NCI-H1417 (cell line): ENCODE measurements around the gene OBSL1.

Experiments used
- DNase-seq, 3 experiments: peaks; one replicate each; lab custom pipeline; 2025; lab: John Stamatoyannopoulos, UW

Gene OBSL1

DNA sequence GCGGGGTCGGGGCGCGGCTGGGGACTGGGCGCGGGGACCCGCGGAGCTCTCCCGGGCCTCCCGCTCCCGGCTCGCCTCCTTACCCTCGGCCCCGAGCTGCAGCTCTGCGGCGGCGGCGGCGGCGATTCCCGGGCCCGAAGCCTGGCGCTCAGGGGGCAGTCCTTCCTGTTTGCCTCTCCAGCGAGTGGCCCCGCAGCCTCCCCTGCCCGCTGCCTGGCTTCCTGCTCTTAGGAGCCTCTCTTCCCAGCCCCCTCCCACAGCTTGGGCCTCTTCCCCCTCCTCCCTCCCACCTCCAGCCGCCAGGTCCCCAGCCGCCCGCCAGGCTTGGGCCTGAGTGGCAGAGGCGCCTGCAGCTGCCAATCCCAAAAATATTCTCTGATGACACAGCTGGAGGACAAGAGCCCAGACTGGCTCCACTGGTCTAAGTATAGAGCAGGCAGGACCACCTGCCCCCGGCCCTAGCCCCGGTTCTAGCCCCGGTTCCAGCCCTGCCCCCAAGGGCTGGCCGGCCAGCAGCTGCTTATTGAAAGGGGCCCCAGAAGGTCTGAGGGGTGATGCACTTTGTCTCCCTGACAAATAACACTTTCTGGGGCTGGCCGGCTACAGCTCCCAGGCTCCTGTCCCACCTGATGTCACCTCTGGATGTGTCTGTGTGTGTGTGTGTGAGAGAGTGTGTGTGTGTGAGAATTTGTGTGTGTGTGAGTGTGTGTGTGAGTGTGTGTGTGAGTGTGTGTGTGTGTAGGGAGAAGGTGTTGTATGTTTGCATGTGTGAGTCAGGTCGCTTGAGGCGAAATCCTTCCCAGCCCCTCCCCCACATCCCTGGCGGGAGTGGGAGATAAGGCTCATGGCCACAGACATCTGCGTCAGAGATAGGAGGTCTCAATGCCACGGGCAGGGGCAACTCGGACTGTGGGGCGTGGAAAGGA, at the start of gene OBSL1:
Gene OBSL1, minus strand, starts transcription at position 229 of the 926 bp plus-strand sequence. CDS start 307 bp downstream, outside the sequence.
- DNase-seq, result peak; percentile 65 to 89 (median 86)

DNA sequence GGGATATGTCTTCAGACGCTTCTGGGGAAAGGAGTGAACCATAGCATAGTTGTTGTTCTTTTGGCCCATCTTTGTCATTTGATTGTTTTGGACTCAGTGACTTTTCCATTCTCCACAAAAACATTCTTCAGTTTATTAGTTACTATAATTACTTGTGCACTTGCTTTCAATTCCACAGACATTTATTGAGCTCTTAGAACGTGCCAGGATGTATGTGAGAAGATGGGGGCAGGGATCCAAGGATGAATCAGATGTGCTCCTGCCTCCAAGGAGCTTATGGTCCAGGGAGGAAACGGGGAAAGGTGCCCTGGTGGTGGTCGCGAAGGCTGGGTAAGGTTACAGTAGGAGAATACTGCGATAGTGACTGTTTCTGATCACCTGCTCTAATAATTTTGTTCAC, 49.2 kb upstream of the OBSL1 start:
- DNase-seq, result no peak

DNA sequence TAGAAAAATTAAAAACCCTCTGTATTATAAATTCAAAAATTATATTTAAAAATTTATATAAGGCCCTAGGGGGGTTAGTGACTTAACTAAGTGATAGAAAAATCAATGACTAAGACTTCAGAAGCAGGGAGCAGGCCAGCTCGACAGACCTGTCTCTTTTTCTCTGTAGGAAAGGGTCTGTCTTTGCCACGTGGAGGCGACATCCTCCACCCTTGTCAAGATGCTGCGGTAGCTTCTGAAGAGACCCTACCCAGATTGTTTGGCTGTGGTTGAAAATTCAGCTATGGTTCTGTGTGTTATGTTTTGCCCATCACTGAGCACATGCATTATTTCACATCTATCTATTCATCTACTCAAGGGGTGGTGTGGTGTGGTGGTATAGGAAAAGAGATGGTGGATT, 47.9 kb upstream of the OBSL1 start:
- DNase-seq, result no peak

DNA sequence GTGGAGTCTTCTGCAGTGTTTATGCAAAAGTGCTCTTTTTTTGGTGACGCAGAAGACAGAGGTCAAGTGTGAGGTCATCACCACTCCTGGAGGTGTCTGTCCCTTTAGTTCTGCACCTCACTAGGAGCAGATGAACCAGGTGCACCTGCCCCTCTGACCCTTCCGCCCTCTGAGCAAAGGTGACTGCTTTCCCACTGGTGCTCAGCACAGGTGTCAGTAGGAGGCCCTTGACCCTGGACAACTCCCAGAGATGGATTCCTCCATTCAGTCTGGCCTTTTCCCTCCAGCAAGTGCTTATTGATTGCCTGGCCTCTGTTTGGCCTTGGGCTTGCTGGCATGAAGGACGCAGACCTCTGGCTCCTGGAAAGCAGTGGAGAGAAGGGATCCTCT, 47.4 kb upstream of the OBSL1 start:
- no peak for DNase-seq

DNA sequence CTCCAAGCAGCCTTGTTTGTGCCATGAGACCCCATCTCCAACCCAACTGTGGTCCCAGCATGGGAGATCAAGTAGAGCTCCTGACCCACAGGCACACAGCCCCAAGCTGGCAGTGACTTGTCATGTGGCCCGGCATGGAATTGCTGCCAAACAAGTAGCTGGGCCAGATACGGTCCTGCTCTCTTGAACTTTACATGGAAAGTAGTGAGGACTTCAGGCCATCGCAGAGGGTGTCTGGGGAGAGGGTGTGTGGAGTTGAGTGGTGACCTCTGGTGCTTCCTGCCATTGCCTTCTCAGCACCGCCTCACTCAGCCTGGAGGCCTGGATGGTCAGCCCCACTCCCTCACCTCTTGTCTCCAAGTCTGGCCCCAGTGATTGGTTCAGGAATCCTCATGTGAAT, 45.2 kb upstream of the OBSL1 start:
- no peak for DNase-seq

DNA sequence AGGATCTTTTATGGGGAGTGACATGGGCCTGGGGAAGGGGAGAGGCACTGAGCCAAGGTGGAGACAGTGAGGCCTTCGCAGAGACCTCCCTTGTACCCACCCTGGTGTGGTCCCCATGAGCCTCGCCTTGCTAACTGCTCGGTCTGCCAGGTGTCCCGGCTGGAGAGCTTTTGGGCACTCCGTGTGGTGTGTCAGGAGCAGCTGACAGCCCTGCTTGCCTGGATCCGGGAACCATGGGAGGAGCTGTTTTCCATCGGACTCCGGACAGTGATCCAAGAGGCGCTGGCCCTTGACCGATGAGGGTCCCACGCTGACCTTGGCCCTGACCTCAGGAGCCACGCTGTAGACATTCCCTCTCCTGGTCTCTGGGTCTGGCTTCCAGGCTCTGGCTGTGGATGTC, 44.6 kb upstream of the OBSL1 start:
- no peak for DNase-seq

DNA sequence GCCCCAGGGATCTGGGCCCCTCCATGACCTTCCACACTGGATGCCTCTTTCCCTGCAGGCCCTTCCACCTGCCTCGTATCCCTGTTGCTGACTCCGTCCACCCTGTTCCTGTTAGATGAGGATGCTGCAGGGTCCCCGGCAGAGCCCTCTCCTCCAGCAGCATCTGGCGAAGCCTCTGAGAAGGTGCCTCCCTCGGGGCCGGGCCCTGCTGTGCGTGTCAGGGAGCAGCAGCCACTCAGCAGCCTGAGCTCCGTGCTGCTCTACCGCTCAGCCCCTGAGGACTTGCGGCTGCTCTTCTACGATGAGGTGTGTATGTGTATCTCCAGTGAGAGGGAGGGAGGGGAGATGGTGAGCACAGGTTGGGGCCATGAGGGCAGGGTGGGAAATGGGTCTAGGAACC, 43.7 kb upstream of the OBSL1 start:
- DNase-seq, result no peak

DNA sequence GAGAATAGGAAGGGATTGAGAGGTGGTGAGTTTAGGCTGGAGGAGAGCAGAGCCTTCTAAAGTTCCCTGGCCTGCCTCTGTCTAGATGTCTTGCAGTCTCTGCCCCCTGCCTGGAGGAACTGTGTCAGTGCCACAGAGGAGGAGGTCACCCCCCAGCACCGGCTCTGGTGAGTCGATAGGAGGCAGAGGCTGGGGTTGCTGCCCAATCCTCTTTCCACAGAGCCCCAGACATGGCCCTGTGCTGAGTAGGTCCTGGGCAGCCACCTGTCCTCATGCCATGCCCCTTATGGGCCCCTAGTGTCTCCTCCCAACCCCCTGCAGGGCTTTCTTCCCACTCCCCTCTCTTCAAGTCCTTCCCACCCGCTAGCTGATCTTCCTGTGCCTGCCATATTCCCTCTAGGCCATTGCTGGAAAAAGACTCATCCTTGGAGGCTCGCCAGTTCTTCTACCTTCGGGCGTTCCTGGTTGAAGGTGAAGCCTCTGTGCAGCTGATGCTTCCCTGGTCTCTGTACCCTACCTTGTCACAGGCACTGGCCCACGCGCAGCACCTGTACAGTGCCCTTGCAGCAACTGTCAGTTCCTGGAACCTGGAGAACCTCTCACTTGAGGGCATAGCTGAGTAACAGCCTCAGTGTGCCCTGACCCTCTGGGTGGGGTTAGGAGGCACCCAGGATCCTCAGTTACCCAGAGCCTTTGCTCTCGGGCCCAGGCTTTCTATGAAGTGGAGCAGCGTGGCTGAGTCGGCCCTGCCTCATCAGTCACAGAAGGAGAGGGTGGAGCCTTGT, 42.9 kb upstream of the OBSL1 start:
- DNase-seq, result no peak

DNA sequence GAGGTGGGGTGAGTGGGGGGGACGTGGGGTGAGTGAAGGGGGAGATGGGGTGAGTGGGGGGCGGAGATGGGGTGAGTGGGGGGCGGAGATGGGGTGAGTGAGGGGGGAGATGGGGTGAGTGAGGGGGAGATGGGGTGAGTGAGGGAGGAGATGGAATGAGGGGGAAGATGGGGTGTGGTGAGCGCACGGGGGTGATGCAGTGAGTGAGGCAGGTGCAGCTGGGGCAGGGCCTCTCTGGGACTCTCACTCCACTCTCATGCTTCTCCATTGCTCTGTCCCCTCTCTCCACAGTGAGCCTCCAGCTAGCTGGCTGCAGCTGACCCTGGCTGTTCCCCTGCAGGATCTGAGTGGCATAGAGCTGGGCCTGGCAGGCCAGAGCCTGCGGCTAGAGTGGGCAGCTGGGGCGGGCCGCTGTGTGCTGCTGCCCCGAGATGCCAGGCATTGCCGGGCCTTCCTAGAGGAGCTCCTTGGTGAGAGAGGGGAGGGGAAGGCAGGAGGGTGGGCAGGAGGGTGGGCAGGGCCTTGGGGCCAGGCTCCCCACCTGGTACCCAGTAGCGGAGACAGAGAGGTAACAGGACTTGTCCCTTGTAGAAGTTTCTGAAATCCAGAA, 42.2 kb upstream of the OBSL1 start:
- no peak for DNase-seq

DNA sequence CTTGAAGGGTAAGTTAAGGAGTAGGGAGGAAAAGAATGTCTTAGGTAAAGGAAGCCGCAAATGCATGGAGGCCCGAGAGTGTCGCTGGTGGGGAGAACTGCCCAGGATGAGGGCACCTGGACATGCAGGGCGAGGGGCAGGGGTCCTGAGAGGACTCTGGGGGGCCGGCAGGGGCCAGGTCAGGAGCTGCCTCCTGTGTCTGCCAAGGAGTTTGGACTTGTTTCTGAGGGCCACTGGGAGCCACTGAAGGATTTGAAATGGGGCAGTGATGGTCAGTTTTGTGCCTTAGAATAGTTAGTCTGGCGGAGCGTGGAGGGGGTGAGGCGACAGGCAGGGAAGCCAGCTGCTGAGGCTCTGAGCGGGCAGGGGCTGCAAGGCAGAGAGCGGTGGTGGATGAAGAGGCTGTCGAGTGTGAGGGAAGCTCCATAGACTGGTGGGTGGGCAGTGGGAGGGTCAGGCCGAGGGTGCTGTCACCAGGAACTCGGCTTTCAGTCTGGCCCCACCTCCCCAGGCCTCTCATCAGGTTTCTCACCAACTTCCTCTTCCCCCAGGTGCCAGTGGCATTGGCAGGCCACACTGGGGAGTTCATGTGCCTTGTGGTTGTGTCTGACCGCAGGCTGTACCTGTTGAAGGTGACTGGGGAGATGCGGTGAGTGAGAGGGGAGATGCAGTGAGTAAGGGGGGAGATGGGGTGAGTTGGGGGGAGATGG, 41.4 kb upstream of the OBSL1 start:
- DNase-seq, result no peak

DNA sequence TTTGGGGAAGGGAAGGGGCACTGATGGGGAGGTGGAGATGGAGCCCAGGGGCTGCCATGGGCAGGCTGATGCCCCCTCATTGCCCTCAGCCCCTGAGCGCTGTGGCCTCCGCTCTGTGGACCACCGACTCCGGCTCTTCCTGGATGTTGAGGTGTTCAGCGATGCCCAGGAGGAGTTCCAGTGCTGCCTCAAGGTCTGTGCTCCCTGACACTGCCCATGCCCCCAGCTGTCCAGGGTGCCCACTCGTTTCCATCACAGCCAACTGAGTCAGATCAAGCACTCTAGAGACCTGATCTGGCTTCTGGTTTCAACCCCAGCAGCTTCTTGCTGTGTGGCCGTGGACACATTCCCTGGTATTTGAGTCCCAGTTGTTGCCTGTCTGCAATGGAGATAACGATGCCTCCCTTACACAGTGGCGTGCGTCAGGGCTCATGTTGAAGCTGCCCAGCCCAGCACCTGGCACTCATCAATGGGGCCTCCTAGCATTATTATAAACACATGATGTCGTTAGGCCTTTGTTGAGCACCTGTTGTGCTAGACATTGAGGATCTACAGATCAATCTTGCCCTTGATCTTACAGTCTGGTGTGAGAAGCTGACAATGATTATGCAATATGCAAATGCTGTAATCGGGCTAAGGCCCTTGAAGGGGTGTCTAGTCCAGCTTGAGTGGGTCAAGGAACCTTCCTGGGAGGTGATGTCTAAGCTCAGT, 40.7 kb upstream of the OBSL1 start:
- peak in 1 of 3 experiments; percentile 4 for DNase-seq

DNA sequence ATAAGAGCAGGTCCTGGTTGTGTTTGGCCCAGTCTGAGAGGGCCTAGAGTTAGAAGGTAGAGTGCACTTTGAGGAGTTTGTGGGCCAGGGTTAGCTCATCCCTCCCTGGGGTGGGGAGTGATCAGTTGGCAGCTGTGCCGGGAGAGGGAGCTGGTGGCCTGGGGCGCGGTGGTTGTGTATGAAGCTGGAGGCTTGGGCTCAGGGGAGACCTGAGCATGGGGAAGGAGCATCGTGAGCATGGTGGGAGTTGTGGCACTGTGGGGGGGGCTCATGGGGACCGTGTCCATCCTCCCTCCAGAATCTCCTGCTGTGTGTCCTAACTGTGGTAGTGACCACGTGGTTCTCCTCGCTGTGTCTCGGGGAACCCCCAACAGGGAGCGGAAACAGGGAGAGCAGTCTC, 40.0 kb upstream of the OBSL1 start:
- no peak for DNase-seq

DNA sequence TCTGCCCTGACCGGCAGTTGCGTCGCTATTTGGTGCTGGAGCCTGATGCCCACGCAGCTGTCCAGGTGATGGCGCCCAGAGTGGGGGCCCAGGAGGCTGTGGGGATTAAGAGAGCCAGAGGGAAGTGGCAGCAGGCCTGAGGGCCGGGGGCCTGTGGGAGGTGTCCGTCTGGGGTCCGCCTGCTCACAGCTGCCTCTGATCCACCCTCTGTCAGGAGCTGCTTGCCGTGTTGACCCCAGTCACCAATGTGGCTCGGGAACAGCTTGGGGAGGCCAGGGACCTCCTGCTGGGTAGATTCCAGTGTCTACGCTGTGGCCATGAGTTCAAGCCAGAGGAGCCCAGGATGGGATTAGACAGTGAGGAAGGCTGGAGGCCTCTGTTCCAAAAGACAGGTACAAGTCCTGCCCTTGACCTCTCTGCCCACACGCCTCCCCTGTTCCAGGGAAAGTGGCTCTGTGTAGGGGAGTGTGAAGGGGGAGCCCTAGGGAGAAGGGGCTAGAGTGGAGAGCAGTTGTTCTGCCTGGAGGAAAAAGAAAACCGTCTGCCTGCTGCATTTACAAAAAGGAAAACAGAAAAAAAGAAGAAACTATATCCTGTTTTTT, 37.9 kb upstream of the OBSL1 start:
- DNase-seq, result no peak

DNA sequence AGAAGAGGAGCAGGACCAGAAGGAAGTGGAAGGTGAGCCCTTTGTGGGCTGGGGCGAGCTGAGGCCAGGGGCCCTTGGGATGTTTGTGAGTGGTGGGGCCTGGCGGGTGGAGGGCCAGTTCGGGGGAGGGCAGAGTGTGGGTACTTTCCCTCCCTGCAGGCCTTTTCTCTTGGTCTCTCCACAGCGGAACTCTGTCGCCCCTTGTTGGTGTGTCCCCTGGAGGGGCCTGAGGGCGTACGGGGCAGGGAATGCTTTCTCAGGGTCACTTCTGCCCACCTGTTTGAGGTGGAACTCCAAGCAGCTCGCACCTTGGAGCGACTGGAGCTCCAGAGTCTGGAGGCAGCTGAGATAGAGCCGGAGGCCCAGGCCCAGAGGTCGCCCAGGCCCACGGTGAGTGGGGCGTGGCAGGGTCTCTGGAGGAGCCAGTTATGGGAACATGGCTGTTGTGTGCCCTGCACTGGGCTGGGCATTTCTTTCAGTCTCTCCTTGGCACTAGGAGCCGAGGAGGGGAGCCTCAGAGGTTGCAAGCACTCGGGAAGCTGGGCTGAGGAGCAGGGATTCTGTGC, 37.1 kb upstream of the OBSL1 start:
- no peak for DNase-seq

DNA sequence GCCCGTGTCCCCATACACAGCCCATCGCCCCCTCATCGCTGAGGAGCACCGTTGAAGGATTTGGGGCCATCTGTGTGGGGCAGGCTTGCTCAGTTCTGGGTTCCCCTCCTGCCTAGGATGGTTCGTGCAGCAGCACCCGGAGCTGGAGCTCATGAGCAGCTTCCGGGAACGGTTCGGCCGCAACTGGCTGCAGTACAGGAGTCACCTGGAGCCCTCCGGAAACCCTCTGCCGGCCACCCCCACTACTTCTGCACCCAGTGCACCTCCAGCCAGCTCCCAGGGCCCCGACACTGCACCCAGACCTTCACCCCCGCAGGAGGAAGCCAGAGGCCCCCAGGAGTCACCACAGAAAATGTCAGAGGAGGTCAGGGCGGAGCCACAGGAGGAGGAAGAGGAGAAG, 36.6 kb upstream of the OBSL1 start:
- DNase-seq, result no peak

DNA sequence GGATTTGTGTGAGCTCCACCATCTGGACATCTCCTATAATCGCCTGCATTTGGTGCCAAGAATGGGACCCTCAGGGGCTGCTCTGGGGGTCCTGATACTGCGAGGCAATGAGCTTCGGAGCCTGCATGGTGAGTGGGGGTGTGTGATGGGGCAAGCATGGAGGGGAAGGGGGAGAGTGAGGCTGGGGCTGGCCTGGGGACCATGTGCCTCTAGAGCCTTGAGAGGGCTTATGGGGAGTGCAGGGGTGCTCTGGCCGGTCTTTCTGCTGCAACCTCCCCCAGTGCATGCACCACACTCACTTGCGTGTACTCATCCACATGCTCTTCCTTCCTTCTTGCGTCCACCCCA, 34.2 kb upstream of the OBSL1 start:
- no peak for DNase-seq

DNA sequence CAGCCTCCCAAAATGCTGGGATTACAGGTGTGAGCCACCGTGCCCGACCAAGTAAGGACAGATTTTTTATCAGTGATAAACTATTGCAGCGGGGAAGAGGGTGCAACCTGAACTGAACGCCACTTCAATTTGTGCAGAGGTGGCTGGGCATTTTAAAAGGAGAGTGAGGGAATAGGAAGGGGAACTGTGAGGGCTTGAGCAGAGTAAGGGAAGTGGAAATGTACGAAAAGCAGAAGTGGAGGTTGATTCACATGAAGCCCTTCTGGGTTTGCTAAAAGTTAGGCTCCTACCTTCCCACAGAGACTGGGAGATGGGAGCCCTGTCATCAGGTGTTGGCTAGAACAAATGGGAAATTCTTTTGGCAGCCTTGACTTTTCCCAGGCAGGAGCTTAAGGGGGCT, 32.4 kb upstream of the OBSL1 start:
- no peak for DNase-seq

DNA sequence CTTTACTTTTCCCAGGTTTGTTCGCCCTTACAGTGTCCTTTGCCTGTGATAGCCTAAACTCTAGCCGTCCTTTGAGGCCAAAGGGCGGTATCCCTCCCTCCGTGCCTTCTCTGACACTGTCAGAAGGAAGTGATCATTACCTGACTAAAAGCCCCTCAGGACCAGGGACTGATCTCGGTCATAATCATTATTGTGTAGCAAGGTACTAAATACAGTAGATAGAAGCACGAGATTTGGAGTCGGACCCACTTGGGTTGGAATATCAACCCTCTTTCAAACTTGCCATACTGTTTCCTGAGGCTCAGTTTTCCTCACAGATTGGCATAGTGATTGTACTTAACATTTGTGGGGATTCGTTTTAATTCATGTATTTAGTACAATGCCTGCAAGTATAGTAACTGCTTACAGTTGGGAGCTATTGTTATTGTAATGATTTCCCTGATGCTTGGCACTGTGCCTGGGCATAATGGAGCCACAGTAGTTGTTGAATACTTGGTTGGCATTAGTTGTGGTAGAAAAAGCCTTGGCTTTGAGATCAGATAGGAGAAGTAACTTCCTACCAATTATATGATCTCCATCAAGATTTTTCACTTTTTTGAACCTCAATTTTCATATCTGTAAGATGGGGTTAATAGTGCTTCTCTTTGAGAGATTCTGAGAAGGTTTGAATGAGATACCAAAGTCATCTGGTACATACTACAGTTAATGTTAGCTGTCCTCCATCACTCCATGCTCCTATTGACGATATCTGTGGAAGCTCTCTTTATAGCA, 27.2 kb upstream of the OBSL1 start:
- peak in 1 of 3 experiments; percentile 56 for DNase-seq

DNA sequence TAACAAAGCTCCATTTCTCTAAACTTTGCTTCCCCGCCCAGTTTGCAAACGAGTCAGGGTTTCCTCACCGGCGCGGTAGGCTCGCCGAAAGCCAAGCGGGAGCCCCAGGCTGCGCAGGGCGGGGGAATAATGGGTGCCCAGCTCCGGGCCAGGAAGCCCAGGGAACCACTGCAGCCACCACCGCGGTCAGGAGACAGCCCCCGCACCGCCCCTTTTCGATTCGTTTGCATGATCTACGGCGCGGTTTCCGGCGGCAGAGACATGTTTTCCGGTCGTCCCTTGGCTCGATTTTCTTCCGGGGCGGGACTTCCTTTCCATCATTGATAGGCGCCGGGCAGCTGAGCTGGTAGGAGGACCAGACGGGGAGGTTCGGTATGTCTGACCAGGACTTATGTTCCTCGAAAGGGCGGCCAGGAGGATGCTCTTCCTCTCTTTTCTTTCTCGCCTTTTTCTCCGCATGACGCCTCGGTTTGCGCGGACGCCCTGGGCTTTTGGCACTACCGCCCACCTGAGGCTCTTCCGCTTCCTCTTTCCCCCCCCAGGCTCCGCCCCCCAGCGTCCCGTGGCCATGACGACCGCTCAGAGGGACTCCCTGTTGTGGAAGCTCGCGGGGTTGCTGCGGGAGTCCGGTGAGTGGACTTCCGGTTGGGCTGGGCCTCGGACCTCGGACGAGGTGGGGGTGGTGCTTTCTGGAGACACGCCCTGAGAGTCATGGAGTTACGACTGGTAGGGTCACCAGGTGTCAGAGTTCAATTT, 26.4 kb upstream of the OBSL1 start, which contains the start of gene STK11IP:
Gene STK11IP, plus strand, starts transcription at position 306 of the 756 bp plus-strand sequence. Its CDS starts 263 bp downstream, at position 569.
- DNase-seq, result peak; percentile 89 to 98 (median 97)
